Measurements from ENCODE around the gene RGS7. TPM values are rescaled to one million over a fixed set of nuclear protein-coding genes. Genes with fewer than 3 reads are reported as not detected.

Gene RGS7
- total RNA-seq, 1 donor from 2014 or later: 0.18 TPM

- no peaks in the 10 kb centered on the region for H3K4me1 ChIP-seq (ENCODE audit: insufficient read depth, low read length)
- H3K27me3 ChIP-seq (ENCODE audit: insufficient read depth, low read length): no peaks in the 10 kb centered on the region
- no peak overlapping the region for H2AFZ ChIP-seq (ENCODE audit: low read depth, low read length)
- no peak for FAIRE-seq
- TF ChIP-seq, protein P1, sequence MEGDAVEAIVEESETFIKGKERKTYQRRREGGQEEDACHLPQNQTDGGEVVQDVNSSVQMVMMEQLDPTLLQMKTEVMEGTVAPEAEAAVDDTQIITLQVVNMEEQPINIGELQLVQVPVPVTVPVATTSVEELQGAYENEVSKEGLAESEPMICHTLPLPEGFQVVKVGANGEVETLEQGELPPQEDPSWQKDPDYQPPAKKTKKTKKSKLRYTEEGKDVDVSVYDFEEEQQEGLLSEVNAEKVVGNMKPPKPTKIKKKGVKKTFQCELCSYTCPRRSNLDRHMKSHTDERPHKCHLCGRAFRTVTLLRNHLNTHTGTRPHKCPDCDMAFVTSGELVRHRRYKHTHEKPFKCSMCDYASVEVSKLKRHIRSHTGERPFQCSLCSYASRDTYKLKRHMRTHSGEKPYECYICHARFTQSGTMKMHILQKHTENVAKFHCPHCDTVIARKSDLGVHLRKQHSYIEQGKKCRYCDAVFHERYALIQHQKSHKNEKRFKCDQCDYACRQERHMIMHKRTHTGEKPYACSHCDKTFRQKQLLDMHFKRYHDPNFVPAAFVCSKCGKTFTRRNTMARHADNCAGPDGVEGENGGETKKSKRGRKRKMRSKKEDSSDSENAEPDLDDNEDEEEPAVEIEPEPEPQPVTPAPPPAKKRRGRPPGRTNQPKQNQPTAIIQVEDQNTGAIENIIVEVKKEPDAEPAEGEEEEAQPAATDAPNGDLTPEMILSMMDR (IDR thresholded peaks at IDR 0.05; ENCODE audit: insufficient read depth, low read depth, low read length): no peak
- TF ChIP-seq EZH2 (IDR thresholded peaks at IDR 0.05; ENCODE audit: insufficient read depth, low read length): no peak
- no peaks in the 10 kb centered on the region for H3K36me3 ChIP-seq (ENCODE audit: insufficient read depth, low read length)
- Mint-ChIP-seq H3K27me3 (ENCODE audit: low read depth, unreplicated experiment) (no peaks in the 10 kb centered on the region), H3K27ac (ENCODE audit: unreplicated experiment) (no peak overlapping the region), H3K4me1 (ENCODE audit: low read depth, unreplicated experiment) (no peaks in the 10 kb centered on the region), H3K9me3 (ENCODE audit: unreplicated experiment) (no peaks in the 10 kb centered on the region), H3K36me3 (ENCODE audit: low read depth, unreplicated experiment) (no peaks in the 10 kb centered on the region), H3K4me3 (ENCODE audit: unreplicated experiment) (no peak overlapping the region)
- H3K79me2 ChIP-seq (ENCODE audit: insufficient read depth, low read length): no peaks in the 10 kb centered on the region
- no peak for DNase-seq (ENCODE audit: low read depth)
- H4K20me1 ChIP-seq (ENCODE audit: insufficient read depth, low read length): no peaks in the 10 kb centered on the region
- H3K4me3 ChIP-seq (ENCODE audit: insufficient read depth, low read depth, low read length): no peak overlapping the region
- H3K27ac ChIP-seq (ENCODE audit: low read depth, low read length): no peak overlapping the region
- no peak overlapping the region for H3K9ac ChIP-seq (ENCODE audit: low read length)
- no peak overlapping the region for H3K4me2 ChIP-seq (ENCODE audit: low read length)
- no peaks in the 10 kb centered on the region for H3K9me3 ChIP-seq (ENCODE audit: insufficient read depth, low read depth, low read length)
Measured at GRCh38 chr1:240743705-240744104, 613.3 kb downstream of the RGS7 start.

GRCh38 chr1:240739754-240740153 is 617.3 kb downstream of the RGS7 start:
- Mint-ChIP-seq H3K9me3 (ENCODE audit: unreplicated experiment) (peaks cover 1% of the 10 kb centered on the region), H3K27me3 (ENCODE audit: low read depth, unreplicated experiment) (no peaks in the 10 kb centered on the region), H3K27ac (ENCODE audit: unreplicated experiment) (no peak overlapping the region), H3K4me3 (ENCODE audit: unreplicated experiment) (no peak overlapping the region), H3K36me3 (ENCODE audit: low read depth, unreplicated experiment) (no peaks in the 10 kb centered on the region), H3K4me1 (ENCODE audit: low read depth, unreplicated experiment) (peaks cover 4% of the 10 kb centered on the region)
- H4K20me1 ChIP-seq (ENCODE audit: insufficient read depth, low read length): no peaks in the 10 kb centered on the region
- H3K4me2 ChIP-seq (ENCODE audit: low read length): peak overlapping the region; percentile 32
- peak; percentile 16 for DNase-seq (ENCODE audit: low read depth)
- no peaks in the 10 kb centered on the region for H3K79me2 ChIP-seq (ENCODE audit: insufficient read depth, low read length)
- H3K9me3 ChIP-seq (ENCODE audit: insufficient read depth, low read depth, low read length): no peaks in the 10 kb centered on the region
- no peaks in the 10 kb centered on the region for H3K36me3 ChIP-seq (ENCODE audit: insufficient read depth, low read length)
- no peak overlapping the region for H3K9ac ChIP-seq (ENCODE audit: low read length)
- H3K27ac ChIP-seq (ENCODE audit: low read depth, low read length): no peak overlapping the region
- H3K4me3 ChIP-seq (ENCODE audit: insufficient read depth, low read depth, low read length): no peak overlapping the region
- no peak overlapping the region for H2AFZ ChIP-seq (ENCODE audit: low read depth, low read length)
- H3K4me1 ChIP-seq (ENCODE audit: insufficient read depth, low read length): peaks cover 6% of the 10 kb centered on the region
- FAIRE-seq: no peak
- H3K27me3 ChIP-seq (ENCODE audit: insufficient read depth, low read length): no peaks in the 10 kb centered on the region
- TF ChIP-seq, protein P1 (IDR thresholded peaks at IDR 0.05; ENCODE audit: insufficient read depth, low read depth, low read length): no peak
- no peak for TF ChIP-seq EZH2 (IDR thresholded peaks at IDR 0.05; ENCODE audit: insufficient read depth, low read length)

DNA sequence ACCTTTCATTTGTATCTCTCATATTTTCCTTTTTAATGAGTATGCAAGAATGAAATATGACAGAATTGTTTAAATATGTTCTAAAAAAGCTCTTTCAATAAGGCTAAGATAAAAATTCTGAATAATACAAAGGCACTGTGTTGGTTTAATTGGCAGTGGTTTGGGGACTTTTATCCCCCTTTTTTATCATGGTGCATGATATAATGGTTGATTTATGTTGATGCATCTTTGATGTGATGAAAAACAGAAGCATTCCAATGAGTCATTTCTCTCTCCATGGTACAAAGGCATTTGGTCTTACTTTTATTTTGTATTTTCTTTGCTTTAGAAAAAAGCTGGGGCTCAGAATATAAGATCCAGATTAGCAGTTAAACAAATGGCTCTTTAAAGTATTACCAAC is 617.9 kb downstream of the RGS7 start:
- Histone ChIP-seq H3K9me3 (ENCODE audit: insufficient read depth, low read depth, low read length) (no peaks in the 10 kb centered on the region), H3K36me3 (ENCODE audit: insufficient read depth, low read length) (no peaks in the 10 kb centered on the region), H3K79me2 (ENCODE audit: insufficient read depth, low read length) (no peaks in the 10 kb centered on the region), H3K27me3 (ENCODE audit: insufficient read depth, low read length) (no peaks in the 10 kb centered on the region), H3K27ac (ENCODE audit: low read depth, low read length) (no peak overlapping the region), H4K20me1 (ENCODE audit: insufficient read depth, low read length) (no peaks in the 10 kb centered on the region), H3K4me2 (ENCODE audit: low read length) (peak overlapping the region; percentile 32), H3K4me1 (ENCODE audit: insufficient read depth, low read length) (peaks cover 6% of the 10 kb centered on the region), H3K4me3 (ENCODE audit: insufficient read depth, low read depth, low read length) (no peak overlapping the region), H3K9ac (ENCODE audit: low read length) (no peak overlapping the region), H2AFZ (ENCODE audit: low read depth, low read length) (no peak overlapping the region)
- Mint-ChIP-seq H3K9me3 (ENCODE audit: unreplicated experiment) (peaks cover 2% of the 10 kb centered on the region), H3K27ac (ENCODE audit: unreplicated experiment) (no peak overlapping the region), H3K4me1 (ENCODE audit: low read depth, unreplicated experiment) (peaks cover 6% of the 10 kb centered on the region), H3K4me3 (ENCODE audit: unreplicated experiment) (no peak overlapping the region), H3K36me3 (ENCODE audit: low read depth, unreplicated experiment) (no peaks in the 10 kb centered on the region), H3K27me3 (ENCODE audit: low read depth, unreplicated experiment) (no peaks in the 10 kb centered on the region)
- FAIRE-seq (peak; percentile 9), DNase-seq (ENCODE audit: low read depth) (peak; percentile 49)
- TF ChIP-seq, protein P1 (IDR thresholded peaks at IDR 0.05; ENCODE audit: insufficient read depth, low read depth, low read length): no peak
- TF ChIP-seq EZH2 (IDR thresholded peaks at IDR 0.05; ENCODE audit: insufficient read depth, low read length): no peak

Measured in astrocyte (in vitro differentiated cells and primary cell).